Loucy (cell line): ENCODE measurements around the gene INO80C.
"Not testable (repeated sequence)": the region's sequence is repeated elsewhere in the genome, so short reads cannot be mapped to it uniquely, and the experiment has no call there.

Source experiments
- H2AFZ ChIP-seq: fragments of 200-600 bp; sonication (generic); 2 replicates; pipeline ENCODE4 v1.6.0; 2016; ENCODE audit warnings: antibody characterized with exemption, mild to moderate bottlenecking, low read length, moderate library complexity
- H3F3A ChIP-seq: fragments of 200-600 bp; 2 replicates; pipeline ENCODE4 v1.6.0; 2016; ENCODE audit warnings: antibody characterized with exemption, low read depth, mild to moderate bottlenecking
- H3K27me3 ChIP-seq: fragments of 200-600 bp; sonication (generic); 2 replicates; pipeline ENCODE4 v1.6.1; 2014; ENCODE audit warnings: low read length, mild to moderate bottlenecking; ENCODE audit not compliant: insufficient read depth, poor library complexity, severe bottlenecking
- H3K36me3 ChIP-seq: fragments of 200-600 bp; sonication (generic); 2 replicates; pipeline ENCODE4 v1.6.1; 2016; ENCODE audit warnings: low read length; ENCODE audit not compliant: insufficient read depth
- H3K4me1 ChIP-seq: fragments of 200-600 bp; sonication (generic); 2 replicates; pipeline ENCODE4 v1.5.1; 2014; ENCODE audit warnings: low read length, mild to moderate bottlenecking; ENCODE audit not compliant: insufficient read depth, poor library complexity, severe bottlenecking
- H3K4me2 ChIP-seq: fragments of 200-600 bp; sonication (generic); 2 replicates; pipeline ENCODE4 v1.6.0; 2014; ENCODE audit warnings: antibody characterized with exemption, low read length, low read depth, mild to moderate bottlenecking; ENCODE audit not compliant: poor library complexity, severe bottlenecking
- H3K4me3 ChIP-seq: fragments of 200-600 bp; sonication (generic); 2 replicates; pipeline ENCODE4 v1.5.1; 2014; ENCODE audit warnings: low read length, mild to moderate bottlenecking, mixed read lengths; ENCODE audit not compliant: poor library complexity, severe bottlenecking
- H3K79me2 ChIP-seq: fragments of 200-600 bp; sonication (generic); 2 replicates; pipeline ENCODE4 v1.6.1; 2014; ENCODE audit warnings: low read length; ENCODE audit not compliant: insufficient read depth
- H3K9ac ChIP-seq: fragments of 200-600 bp; sonication (generic); 2 replicates; pipeline ENCODE4 v1.6.0; 2014; ENCODE audit warnings: mild to moderate bottlenecking, low read depth, low read length, moderate library complexity; ENCODE audit not compliant: poor library complexity, severe bottlenecking
- H3K9me2 ChIP-seq: fragments of 200-600 bp; sonication (generic); replicated peaks from 2 replicates; pipeline ENCODE4 v1.6.1; 2016; ENCODE audit warnings: low read depth, low read length, mixed read lengths
- H3K9me3 ChIP-seq: fragments of 200-600 bp; sonication (generic); 2 replicates; pipeline ENCODE4 v1.6.1; 2014; ENCODE audit warnings: mild to moderate bottlenecking, antibody characterized with exemption, low read length, low read depth; ENCODE audit not compliant: insufficient read depth
- H4K20me1 ChIP-seq: fragments of 200-600 bp; sonication (generic); 2 replicates; pipeline ENCODE4 v1.6.0; 2014; ENCODE audit warnings: antibody characterized with exemption, low read length, mild to moderate bottlenecking; ENCODE audit not compliant: insufficient read depth, poor library complexity, severe bottlenecking
- EZH2phosphoT487 ChIP-seq: fragments of 200-600 bp; IDR thresholded peaks from 2 replicates; pipeline ENCODE4 v1.6.1; 2018; ENCODE audit warnings: antibody characterized with exemption, mild to moderate bottlenecking, moderate library complexity, borderline replicate concordance
- TF ChIP-seq, protein P1 (sequence below): fragments of 200-600 bp; sonication (generic); conservative IDR thresholded peaks from 2 replicates; pipeline ENCODE4 v1.5.1; 2014; ENCODE audit warnings: mild to moderate bottlenecking, antibody characterized with exemption, low read length

INO80C gene

GRCh38 chr18:35490894-35491699, 6.7 kb downstream of the INO80C start:
- Histone ChIP-seq H3K36me3 (no peaks in the 10 kb centered on the region), H3F3A (no peaks in the 10 kb centered on the region), H3K4me1 (peaks cover 50% of the 10 kb centered on the region), H3K9ac (peak overlapping the region; percentile 10), H3K9me2 (no peaks in the 10 kb centered on the region), H3K9me3 (no peaks in the 10 kb centered on the region), H2AFZ (no peak overlapping the region; the same call in 1 of the 2 replicates), H3K79me2 (peaks cover 45% of the 10 kb centered on the region), H3K4me3 (peak overlapping the region; percentile 21), H3K27me3 (no peaks in the 10 kb centered on the region), H3K4me2 (peak overlapping the region; percentile 46), H4K20me1 (no peaks in the 10 kb centered on the region)
- TF ChIP-seq EZH2phosphoT487: no peak
- TF ChIP-seq, protein P1, sequence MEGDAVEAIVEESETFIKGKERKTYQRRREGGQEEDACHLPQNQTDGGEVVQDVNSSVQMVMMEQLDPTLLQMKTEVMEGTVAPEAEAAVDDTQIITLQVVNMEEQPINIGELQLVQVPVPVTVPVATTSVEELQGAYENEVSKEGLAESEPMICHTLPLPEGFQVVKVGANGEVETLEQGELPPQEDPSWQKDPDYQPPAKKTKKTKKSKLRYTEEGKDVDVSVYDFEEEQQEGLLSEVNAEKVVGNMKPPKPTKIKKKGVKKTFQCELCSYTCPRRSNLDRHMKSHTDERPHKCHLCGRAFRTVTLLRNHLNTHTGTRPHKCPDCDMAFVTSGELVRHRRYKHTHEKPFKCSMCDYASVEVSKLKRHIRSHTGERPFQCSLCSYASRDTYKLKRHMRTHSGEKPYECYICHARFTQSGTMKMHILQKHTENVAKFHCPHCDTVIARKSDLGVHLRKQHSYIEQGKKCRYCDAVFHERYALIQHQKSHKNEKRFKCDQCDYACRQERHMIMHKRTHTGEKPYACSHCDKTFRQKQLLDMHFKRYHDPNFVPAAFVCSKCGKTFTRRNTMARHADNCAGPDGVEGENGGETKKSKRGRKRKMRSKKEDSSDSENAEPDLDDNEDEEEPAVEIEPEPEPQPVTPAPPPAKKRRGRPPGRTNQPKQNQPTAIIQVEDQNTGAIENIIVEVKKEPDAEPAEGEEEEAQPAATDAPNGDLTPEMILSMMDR: no peak

- no peaks in the 10 kb centered on the region for H3K36me3 ChIP-seq
- H3K4me2 ChIP-seq: peak overlapping the region; percentile 1
- H3K4me1 ChIP-seq: peaks cover 39% of the 10 kb centered on the region
These were observed 7.8 kb downstream of the INO80C start for GRCh38 chr18:35489913-35490490.

DNA sequence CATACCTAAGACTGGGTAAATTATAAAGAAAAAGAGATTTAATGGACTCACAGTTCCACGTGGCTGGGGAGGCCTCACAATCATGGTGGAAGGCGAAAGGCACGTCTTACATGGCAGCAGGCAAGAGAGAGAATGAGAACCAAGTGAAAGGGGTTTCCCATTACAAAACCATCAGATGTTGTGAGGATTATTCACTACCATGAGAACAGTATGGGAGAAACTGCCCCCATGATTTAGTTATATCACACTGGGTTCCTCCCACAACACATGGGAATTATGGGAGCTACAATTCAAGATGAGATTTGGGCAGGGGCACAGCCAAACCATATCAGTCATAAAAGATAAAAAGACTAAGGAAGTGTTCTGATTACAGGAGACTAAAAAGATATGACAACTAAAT, 8.5 kb downstream of the INO80C start:
- H3K9ac ChIP-seq, H3K36me3 ChIP-seq, H3K27me3 ChIP-seq, H3K4me3 ChIP-seq, H3F3A ChIP-seq, H2AFZ ChIP-seq, H4K20me1 ChIP-seq, H3K9me3 ChIP-seq, H3K9me2 ChIP-seq: not testable (repeated sequence)
- peaks cover 28% of the 10 kb centered on the region; the same call in 1 of the 2 replicates for H3K79me2 ChIP-seq
- H3K4me2 ChIP-seq: peak overlapping the region; percentile 1
- H3K4me1 ChIP-seq: peaks cover 32% of the 10 kb centered on the region

More at GRCh38 chr18:35489913-35490490, 7.8 kb downstream of the INO80C start:
- Histone ChIP-seq H3K27me3 (no peaks in the 10 kb centered on the region), H3K9ac (no peak overlapping the region), H3K4me3 (no peak overlapping the region), H3K9me3 (no peaks in the 10 kb centered on the region), H3K9me2 (no peaks in the 10 kb centered on the region), H3K79me2 (peaks cover 35% of the 10 kb centered on the region), H3F3A (no peaks in the 10 kb centered on the region), H4K20me1 (no peaks in the 10 kb centered on the region), H2AFZ (no peak overlapping the region)
- TF ChIP-seq, protein P1: no peak
- no peak for TF ChIP-seq EZH2phosphoT487

DNA sequence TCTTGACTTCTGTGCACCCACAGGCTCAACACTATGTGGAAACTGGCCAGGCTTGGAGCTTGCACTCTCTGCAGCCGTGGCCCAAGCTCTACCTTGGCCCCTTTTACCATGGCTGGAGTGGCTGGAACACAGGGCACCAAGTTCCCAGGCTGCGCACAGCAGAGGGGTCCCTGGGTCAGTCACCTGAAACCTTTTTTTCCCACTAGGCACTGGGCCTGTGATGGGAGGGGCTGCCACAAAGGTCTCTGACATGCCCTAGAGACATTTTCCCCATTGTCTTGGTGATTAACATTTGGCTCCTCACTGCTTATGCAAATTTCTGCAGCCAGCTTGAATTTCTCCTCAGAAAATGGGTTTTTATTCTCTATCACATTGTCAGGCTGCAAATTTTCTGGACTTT, 9.4 kb downstream of the INO80C start:
- H3K79me2 ChIP-seq: peaks cover 19% of the 10 kb centered on the region; the same call in 1 of the 2 replicates
- H3K4me1 ChIP-seq: peaks cover 24% of the 10 kb centered on the region
- not testable (repeated sequence) for H3K36me3 ChIP-seq, H3F3A ChIP-seq, H4K20me1 ChIP-seq, H3K9me2 ChIP-seq, H3K9ac ChIP-seq, H3K9me3 ChIP-seq, H3K27me3 ChIP-seq, H3K4me2 ChIP-seq, H2AFZ ChIP-seq, H3K4me3 ChIP-seq

DNA sequence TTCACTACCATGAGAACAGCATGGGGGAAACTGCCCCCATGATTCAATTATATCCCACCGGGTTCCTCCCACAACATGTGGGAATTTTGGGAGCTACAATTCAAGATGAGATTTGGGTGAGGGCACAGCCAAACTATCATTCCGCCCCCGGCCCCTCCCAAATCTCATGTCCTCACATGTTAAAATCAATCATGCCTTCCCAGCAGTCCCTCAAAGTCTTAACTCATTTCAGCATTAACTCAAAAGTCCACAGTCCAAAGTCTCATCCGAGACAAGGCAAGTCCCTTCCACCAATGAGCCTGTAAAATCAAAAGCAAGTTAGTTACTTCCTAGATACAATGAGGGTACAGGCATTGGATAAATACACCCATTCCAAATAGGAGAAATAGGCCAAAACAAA, 10.2 kb downstream of the INO80C start:
- Histone ChIP-seq H3K4me1 (peaks cover 18% of the 10 kb centered on the region), H3K79me2 (peaks cover 18% of the 10 kb centered on the region; the same call in 1 of the 2 replicates)
- not testable (repeated sequence) for H3F3A ChIP-seq, H3K9ac ChIP-seq, H3K27me3 ChIP-seq, H3K9me3 ChIP-seq, H3K36me3 ChIP-seq, H3K4me2 ChIP-seq, H2AFZ ChIP-seq, H3K4me3 ChIP-seq, H3K9me2 ChIP-seq, H4K20me1 ChIP-seq
